AG04449 (cell line): ENCODE results near the gene TEPSIN.

Source experiments
- CTCF ChIA-PET: fragments of 350-600 bp; formaldehyde crosslinking; extraction: SDS; loops from one replicate; lab custom pipeline; 2021; ENCODE audit warnings: antibody characterized with exemption; lab: Yijun Ruan, JAX
- POLR2A ChIA-PET: fragments of 400-600, 350-600 bp; formaldehyde crosslinking; extraction: SDS; loops from one replicate; lab custom pipeline; 2020; ENCODE audit warnings: antibody characterized with exemption, inconsistent platforms; lab: Yijun Ruan, JAX
- DNase-seq: peaks from one replicate; pipeline ENCODE4 v3.0.0-alpha.2; 2010; ENCODE audit warnings: low read depth, low spot score
- H3K4me3 ChIP-seq: 2 replicates; pipeline ENCODE4 v1.5.1; 2011; ENCODE audit warnings: low read depth, mild to moderate bottlenecking, control low read depth, low read length
- TF ChIP-seq, protein P1 (sequence below): IDR thresholded peaks from one replicate; pipeline ENCODE4 v1.5.1; 2011; ENCODE audit warnings: mild to moderate bottlenecking, moderate library complexity, low read length, control low read depth, inconsistent platforms; ENCODE audit not compliant: insufficient read depth; ENCODE audit errors: missing control alignments

TEPSIN gene

DNA sequence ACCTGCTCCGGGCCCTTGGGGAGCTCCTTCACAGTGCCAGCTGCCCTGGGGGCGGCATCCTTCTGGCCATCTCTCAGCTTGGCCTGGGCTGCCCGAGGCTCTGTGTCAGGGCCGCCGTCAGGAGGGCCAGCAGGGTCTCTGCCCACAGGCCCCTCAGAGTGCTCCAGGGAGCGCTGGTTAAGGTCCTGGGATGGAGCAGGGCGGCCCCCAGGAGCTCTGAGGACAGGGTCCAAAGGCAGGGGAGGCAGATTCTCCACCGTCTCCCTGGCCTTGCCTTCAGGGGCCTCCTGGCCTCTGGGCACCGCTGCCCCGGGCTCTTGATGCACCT lies 7.5 kb upstream of the TEPSIN start:
- DNase-seq, result no peak
- TF ChIP-seq, protein P1, sequence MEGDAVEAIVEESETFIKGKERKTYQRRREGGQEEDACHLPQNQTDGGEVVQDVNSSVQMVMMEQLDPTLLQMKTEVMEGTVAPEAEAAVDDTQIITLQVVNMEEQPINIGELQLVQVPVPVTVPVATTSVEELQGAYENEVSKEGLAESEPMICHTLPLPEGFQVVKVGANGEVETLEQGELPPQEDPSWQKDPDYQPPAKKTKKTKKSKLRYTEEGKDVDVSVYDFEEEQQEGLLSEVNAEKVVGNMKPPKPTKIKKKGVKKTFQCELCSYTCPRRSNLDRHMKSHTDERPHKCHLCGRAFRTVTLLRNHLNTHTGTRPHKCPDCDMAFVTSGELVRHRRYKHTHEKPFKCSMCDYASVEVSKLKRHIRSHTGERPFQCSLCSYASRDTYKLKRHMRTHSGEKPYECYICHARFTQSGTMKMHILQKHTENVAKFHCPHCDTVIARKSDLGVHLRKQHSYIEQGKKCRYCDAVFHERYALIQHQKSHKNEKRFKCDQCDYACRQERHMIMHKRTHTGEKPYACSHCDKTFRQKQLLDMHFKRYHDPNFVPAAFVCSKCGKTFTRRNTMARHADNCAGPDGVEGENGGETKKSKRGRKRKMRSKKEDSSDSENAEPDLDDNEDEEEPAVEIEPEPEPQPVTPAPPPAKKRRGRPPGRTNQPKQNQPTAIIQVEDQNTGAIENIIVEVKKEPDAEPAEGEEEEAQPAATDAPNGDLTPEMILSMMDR, result no peak
- POLR2A ChIA-PET, result no interaction called here
- CTCF ChIA-PET, result interaction anchor here (0.6 to 1.6 kb wide), 3 partner anchors 8 to 991 kb away, joined by 3 read pairs; no protein-coding TSS in a partner anchor
- no peak overlapping the region for H3K4me3 ChIP-seq

DNA sequence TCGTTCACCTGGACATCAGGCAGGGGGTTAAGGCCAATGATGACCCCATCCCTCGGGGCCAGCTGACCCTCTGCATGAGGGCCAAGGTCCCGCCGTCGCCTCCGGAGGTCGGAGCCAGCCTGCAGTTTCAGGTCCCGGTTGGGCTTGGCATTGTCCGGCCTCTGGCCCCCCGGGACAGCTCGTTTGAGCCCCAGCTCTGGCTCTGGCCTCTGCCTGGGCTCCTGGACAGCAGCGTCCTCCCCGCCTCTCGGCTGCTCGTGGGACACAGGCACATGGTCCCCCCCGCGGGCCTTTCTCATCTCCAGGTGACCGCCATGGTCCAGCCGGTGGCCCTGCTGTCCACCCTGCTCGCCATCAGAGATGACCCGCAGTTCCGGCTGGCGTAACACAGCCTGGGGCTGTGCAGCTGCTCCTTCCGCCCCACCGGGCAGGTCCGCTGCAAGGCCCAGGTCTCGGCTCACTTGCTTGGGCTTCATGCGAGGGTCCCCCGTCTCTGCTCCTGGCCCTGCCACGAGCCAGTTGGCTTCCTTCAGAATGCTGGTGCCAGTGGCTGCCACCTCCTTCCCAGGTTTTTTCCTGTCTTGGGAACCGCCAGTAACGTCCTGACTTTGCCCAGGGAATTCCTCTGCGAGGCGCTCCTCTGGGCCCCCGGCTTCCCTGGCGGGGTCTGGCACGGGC lies 6.9 kb upstream of the TEPSIN start:
- ChIA-PET POLR2A (no interaction called here), CTCF (interaction anchor here (0.7 to 1.6 kb wide), 2 partner anchors 9 to 103 kb away, joined by 3 read pairs; no protein-coding TSS in a partner anchor)
- no peak overlapping the region for H3K4me3 ChIP-seq
- TF ChIP-seq, protein P1, result no peak
- no peak for DNase-seq

DNA sequence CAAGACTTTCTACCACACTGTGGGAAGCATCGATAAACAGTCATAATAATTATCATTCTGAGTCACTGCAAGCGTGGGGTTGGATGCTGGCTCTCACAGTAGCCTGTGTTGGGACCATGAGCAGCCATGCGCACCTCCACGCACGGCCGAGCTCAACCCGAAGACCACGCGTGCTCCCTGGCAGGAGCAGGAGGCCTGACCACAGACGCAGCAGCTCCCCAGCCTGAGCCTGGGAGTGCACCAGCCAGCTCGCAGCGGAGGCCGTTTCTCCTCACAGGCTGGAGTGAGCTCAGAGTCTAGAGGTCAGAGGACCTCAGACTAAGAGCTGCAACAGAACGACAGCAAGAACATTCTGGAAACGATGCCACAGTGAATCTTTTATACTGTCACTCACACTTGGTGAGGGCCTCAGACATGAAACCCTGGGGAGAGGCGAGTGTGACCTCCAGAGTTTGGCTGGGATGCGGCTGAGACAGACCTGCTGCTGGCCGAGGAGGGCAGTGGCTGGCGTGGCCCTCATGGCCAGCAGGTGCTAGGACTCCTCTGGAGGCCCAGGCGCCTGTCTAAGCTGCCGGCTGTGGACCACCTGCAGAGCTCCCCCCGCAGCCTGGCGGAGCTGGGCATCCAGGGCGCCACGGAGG lies 6.3 kb upstream of the TEPSIN start:
- DNase-seq, result no peak
- H3K4me3 ChIP-seq, result no peak overlapping the region
- ChIA-PET POLR2A (no interaction called here), CTCF (interaction anchor here (0.8 to 1.6 kb wide), 2 partner anchors 8 to 102 kb away, joined by 3 to 5 read pairs; no protein-coding TSS in a partner anchor)
- TF ChIP-seq, protein P1, result no peak

DNA sequence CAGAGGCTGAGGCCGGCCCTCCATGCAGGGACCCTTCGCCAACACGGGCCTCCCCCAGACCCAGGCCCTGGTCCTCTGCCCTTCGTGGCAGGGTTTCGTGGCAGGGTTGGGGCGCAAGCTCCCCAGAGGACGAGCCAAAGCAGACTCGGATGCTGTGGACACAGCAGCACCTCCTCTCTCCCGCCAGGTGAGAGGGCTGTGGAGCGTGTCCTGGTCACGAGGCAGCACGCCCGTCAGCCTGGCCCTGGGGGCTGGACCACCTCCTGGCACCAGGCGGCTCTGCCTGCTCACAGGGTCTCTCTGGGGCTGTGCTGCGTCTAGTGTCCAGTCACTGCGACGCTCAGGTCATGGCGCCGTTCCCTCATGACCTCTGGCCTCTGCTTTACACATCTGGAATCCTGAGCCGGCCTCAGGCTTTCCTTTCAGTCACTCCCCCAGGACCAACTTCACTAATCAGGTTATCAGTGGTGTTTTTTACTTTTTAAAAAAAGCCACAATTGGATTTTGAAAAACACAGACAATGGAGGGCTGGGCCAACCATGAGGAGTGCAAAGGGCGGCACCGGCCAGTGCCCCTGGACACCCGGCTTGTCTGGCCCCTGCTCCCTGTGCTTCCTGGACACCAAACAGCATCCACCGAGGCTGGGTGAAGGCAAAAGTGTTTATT lies 5.6 kb upstream of the TEPSIN start:
- H3K4me3 ChIP-seq, result no peak overlapping the region
- ChIA-PET CTCF (interaction anchor here (0.8 kb wide), 1 partner anchor 9 kb away, joined by 5 read pairs; no protein-coding TSS in a partner anchor), POLR2A (no interaction called here)
- TF ChIP-seq, protein P1, result no peak
- DNase-seq, result no peak

DNA sequence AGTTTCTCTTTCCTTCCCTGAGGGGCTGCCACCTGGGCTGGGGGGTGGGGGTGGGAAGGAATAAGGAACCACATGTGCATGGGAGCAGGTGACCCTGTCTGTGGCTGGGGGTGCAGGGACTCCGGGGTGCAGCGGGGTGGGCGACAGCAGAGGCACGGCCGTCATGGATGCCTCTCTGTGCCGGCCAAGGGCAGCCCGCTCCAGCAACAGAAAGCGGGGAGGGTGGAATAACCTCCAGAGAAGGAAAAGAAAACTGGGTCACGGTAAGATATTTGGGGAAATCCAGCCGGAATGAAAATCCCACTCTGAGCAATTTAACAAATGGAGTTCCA lies 4.4 kb upstream of the TEPSIN start:
- TF ChIP-seq, protein P1, result no peak
- ChIA-PET POLR2A (no interaction called here), CTCF (no interaction called here)
- H3K4me3 ChIP-seq, result no peak overlapping the region
- DNase-seq, result no peak
